Stimulated activated CD4-positive, alpha-beta T cell treated with anti-CD3 and anti-CD28 coated beads, Interleukin-15, amount 100 ng/mL, for 1 hour (primary cell): ENCODE data around the gene KLHDC10.
A peak's percentile ranks its signal among the peaks of the same experiment; 100 is the strongest.
"Not testable (repeated sequence)": the region's sequence is repeated elsewhere in the genome, so short reads cannot be mapped to it uniquely, and the experiment has no call there.

Experiments
- DNase-seq, 2 donors: peaks; one replicate each; pipeline ENCODE4 v3.0.0-alpha.2; 2020; ENCODE audit warnings: low read depth in 1 of 2, low spot score in 1 of 2

The KLHDC10 gene

DNA sequence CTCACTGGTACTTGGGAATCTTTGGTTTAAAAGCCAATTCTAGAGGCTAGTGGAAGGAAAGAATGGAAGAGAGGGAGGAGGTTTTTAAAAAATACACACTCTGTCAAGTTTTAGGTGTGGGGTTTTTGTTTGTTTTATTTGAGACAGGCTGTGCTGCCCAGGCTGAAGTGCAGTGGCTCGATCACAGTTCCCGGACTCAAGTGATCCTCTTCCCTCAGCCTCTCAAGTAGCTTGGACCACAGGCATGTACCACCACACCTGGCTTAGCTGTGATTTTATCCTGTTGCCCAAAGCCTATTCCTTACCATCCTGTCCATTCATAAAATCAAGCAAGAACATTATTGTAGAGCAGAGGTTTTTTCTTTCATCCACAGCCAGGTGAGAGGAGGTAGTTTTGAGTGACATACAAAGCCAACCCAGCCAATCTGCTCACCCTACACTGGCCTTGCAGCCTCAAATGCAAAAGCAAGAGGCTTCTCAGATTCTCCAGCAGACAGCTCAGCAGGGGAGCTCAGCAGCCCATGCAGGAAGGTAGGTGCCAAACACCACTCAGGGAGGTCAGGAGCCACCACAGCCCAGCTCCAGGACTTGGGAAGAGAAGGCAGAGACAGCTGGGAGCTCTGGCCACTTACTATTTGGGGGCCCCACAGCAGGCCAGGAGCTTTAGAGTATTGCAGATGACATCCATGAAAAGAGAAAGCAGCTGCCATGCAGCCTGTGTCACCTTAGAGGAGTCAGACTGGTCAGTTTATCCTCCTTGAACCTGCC, 69.0 kb downstream of the KLHDC10 start:
- DNase-seq: no peak

DNA sequence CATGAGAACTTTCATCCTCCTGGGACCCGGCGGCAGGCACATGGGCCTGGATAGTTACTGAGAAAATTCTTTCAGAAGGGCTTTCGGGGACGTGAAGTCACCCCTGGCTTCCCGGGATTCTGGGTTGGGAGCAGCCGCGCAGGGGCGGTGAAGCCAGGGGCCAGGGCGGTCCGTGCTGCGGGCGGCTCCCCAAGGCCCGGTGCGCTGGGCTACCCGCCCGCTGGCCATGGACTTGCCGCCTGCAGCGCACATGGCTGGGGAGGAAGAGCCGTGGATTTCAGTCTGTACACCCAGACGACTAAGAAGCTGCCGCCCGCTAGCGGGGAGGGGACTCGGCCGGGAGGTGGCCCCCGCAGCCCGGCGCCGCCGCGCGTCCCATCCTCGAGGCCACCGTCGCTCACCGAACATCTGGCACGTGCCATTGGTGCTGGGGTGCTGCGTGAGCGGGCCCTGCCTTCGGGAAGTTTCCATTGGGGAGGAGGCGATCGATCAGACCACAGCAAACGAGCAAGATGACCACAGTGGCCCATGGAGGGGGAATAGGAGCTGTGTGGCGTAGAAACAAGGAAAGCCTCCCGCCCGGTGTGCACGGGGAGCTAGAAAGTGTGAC, 70.3 kb downstream of the KLHDC10 start:
- no peak for DNase-seq

DNA sequence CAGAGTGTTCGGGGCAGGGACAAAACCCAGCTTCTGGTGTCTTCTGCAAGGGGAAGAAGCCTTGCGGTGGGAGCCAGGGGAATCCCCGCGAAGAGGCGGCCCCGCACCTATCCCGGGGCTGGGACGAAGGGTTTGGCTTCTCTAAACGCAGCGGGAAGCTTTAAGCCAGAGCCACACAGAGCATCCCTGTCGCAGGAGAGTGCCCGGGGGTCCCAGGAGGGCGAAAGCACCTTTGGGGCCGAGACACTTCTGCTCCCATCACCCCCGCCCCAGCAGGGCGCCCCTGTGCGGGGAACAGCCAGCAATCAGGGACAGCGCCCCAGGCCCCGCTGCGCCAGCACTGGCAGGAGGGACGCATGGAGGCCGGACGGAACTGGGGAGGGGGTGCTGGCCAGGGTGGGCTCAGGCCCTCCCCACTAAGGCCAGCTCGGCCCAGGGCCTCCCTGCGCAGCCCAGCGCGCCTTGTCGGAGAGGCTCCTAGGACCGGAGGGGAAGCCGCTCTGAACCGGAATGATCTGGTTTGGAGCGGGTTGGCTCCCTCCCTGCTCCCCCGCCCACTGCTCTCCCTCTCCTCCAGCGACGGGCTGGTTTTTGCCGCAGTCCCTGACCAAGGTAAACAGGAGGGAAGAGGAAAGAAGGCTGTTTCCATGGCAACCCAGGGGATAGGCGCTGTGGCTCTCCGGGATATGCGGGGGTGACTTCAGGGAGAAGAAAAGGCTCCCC, 71.0 kb downstream of the KLHDC10 start:
- peak in 1 of 2 donors; percentile 31 for DNase-seq

DNA sequence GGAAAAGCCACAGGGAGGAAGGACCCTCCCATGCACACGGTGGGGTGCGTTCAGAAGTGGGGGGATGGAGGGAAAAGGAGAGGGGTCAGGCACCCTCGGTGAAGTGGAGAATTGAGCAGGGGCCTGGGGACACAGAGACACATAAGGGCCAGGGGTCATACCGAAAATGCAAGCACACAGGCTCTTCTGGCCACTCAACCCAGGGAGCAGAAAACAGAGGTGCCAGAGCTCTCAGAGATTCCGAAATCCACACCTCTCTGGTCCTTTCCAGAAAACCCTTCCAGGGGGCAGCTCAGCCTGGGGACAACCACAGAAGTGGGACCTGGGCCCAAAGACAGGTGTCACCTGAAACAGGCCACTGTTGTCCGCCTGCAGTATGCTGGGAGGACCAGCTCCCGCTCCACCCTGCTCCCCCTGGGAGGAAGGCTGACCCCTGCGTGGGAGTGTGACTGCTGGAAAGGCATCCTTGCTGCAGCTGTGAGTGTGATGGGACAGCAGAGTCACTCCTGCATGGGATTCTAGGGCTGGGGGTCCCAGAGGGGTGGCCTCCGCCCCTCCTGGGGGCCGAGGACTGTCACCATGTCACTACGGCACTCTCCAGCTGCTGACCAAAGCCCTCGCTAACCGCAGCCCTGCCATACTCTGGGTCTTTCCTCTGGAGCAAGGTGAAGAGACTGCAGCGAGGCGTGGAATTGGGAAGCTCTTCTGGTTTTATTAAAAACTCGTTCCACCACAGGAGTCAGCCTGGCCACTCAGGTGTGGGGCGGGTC, 71.7 kb downstream of the KLHDC10 start:
- DNase-seq: no peak

DNA sequence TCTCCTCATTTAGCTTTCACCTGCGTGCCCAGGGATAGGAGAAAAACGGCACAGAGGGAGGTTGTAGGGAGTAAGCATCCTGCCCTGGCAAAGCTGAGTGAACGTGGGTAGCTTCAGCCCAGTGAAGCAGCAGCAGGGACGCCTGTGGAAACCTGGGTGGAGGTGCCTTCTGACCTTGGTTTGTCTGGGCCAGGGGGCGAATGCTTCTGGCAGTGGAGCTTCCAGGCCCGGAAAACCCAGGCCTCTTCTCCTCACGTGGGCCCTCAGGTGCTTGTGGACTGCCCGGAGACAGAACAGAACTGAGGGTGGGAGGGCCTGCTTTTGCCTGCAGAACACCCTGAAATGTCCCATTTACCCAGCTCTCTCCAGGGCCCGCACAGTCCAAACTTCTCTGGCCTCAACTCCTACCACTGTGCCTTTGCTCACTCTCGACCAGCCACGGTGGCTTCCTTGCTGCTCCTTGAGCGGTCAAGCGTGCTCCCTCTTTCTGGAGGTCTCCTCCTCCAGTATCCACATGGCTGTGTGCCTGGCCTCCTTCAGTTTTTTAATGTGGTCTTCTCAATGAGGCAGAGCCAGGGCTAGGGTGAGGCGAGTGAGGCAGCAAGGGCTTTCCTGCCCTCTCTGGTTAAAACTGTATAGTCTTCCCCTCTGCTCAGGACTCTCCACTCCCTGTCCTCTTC, 72.5 kb downstream of the KLHDC10 start:
- no peak for DNase-seq

DNA sequence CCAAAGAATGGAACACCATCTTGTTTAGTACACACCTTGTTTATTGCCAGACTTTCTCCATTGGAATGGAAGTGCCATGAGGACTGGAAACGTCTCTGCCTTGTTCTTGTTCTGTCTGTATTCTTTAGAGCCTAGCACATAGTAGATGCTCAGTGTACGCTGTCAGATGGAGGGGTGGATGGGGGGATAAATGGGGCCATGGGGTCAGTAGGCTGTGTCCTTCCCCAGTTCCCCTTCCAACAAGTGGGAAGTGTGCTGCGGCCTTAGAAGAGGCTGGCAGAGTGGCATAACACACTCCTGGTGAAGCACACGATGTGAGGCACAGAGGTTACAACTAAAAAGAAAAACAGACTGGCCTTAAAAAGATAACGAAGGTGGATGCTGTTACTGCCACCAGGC, 73.0 kb downstream of the KLHDC10 start:
- no peak for DNase-seq

DNA sequence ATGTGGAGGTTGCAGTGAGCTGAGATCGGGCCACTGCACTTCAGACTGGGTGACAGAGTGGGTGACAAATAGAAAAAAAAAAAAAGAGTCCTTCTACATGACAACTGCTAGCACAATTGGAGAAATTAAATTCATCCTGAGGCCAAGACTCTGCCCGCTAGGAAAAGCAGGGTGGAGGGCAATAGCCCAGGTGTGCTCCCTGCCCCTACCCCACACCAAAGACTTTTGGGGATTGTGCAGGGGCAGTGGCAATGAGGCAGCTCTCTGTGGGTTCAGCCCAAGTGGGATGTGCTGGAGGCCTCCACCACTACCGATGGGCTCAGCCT, 73.6 kb downstream of the KLHDC10 start:
- no peak for DNase-seq

DNA sequence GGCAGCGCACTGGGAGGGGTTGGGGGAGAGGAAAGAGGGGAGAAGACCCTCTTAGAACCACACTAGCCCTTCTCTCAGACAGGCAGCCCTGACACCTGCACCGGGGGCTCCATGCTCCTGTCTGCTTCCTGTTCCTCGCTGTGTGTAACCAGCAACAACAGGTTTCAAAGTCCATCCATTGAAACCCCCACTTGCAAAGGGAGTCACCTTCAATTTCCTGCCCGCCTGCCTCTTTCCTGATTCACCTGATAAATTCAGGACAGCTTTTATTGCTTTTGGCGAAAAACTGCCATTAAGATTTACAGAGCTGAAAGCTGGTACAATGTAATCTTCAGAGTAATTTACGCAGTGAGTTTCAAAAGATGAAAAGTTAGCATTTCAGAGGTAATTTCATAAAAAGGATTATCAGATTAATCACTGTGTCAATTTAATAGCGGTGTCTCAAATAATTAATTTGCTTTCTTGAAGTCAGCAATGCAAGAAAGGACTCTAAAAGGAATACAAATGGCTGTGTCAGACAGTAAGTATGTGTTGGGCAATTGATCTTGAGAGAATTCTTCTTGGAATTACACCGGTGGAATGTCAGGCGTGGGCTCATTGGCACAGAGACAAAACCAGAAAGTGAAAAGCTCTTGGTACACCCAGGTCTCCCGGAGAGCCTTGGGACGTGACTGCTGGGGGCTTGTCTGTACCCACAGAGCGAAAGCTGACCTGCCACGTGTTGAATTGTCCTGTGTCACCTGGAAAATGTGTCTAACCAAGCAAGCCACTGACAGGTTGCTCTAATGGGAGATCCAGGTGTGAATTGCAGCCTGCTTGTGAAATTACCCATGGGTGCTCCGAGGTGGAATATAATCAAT, 74.2 kb downstream of the KLHDC10 start:
- no peak for DNase-seq

DNA sequence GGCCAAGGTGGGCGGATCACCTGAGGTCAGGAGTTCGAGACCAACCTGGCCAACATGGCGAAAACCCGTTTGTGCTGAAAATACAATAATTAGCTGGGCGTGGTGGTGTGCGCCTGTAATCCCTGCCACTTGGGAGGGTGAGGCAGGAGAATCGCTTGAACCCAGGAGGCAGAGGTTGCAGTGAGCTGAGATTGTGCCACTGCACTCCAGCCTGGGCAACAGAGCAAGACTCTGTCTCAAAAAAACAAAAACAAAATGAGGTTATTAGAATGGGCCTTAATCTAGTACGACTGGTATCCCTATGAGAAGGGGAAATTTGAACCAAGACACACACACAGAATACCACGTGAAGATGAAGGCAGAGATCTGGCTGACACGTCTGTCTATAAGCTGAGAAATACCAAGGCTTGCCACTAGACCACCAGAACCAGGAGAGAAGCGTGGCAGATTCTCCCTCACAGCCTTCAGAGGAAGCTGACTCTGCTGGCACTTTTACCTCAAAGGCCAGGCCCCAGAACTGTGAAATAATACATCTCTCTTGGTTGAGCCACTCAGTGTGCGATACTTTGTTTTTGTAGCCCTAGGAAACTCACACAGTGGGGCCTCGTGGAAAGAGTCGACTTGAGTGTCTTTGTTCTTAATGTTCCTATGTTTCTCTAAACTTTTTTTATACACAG, 75.2 kb downstream of the KLHDC10 start:
- no peak for DNase-seq

DNA sequence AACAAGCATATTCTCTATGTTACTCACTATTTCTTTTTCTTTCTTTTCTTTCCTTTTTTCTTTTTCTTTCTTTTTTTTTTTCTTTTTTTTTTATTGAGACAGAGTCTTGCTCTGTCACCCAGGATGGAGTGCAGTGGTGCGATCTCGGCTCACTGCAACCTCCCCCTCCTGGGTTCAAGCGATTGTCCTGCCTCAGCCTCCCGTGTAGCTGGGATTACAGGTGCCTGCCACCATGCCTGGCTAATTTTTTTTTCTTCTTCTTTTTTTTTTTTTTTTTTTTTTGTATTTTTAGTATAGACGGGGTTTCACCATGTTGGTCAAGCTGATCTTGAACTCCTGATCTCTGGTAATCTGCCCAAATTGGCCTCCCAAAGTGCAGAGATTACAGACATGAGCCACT, 75.8 kb downstream of the KLHDC10 start:
- not testable (repeated sequence) for DNase-seq

DNA sequence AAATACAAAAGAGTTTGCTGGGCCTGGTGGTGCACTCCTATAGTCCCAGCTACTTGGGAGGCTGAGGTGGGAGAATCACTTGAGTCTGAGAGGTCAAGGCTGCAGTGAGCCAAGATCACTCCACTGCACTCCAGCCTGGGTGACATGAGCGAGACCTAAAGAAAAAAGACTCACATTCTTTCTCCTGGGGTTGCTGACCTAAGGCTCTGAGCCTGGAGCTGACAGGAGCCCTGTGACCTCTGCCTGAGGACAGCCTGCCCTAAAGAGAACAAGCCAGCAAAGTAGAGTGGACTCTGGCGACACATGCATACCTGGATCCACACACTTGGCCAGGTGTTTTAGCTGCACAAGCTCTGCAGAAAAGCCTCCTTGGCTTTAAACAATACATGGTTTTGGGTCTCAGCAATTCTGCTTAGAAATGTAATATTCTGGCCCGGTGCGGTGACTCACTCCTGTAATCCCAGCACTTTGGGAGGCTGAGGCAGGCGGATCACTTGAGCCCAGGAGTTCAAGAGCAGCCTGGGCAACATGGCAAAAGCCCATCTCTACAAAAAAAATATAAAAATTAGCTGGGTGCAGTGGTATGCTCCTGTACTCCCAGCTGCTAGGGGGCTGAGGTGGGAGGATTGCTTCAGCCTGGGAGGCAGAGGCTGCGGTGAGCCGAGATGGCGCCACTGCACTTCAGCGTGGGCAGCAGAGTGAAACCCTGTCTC, 76.5 kb downstream of the KLHDC10 start:
- DNase-seq: no peak

DNA sequence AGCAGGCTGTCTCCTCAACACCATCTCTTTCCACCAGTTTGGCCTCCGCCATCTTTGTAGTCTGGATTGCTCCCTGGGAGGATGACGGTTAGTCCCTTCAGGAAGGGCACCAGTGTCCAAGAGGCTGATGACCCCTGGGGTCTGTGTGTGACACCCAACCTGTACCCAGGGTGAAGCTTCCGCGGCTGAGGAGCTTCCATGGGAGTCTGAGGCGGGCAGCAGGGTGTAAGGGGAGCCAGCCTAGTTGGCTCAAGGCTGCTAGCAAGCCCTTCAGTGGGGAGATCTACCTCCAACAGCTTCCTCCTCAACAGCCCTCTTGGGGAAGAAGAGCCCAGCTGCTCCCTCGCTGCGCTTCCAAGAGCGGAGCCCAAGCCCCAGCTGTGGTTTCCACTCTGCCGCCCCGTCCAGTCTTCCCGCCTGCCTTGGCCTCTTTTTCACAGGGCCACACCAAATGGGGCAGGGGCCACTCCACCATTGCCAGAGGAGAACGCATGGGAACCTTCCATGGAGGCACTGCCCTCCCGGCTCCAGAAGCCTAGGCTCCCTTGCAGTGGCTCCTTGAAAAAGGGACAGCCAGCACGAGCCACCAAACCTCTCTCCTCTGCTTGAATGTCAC, 77.5 kb downstream of the KLHDC10 start:
- DNase-seq: no peak

DNA sequence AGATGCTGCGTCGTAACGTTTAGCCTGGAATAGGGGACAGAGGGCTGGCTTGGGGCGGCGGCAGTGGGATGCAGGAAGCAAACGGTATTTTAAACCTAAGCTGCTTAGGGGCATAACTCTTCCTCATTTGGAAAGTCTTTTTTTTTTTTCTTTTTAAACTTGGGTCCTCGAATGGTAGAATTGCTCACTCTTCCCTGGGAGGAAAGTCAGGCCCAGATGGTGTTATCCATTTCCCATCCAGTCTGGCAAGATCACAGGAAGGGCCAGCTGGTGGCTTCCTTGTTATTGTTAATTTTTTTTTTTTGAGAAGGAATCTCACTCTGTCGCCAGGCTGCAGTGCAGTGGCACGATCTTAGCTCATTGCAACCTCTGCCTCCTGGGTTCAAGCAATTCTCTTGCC, 78.2 kb downstream of the KLHDC10 start:
- DNase-seq: no peak

DNA sequence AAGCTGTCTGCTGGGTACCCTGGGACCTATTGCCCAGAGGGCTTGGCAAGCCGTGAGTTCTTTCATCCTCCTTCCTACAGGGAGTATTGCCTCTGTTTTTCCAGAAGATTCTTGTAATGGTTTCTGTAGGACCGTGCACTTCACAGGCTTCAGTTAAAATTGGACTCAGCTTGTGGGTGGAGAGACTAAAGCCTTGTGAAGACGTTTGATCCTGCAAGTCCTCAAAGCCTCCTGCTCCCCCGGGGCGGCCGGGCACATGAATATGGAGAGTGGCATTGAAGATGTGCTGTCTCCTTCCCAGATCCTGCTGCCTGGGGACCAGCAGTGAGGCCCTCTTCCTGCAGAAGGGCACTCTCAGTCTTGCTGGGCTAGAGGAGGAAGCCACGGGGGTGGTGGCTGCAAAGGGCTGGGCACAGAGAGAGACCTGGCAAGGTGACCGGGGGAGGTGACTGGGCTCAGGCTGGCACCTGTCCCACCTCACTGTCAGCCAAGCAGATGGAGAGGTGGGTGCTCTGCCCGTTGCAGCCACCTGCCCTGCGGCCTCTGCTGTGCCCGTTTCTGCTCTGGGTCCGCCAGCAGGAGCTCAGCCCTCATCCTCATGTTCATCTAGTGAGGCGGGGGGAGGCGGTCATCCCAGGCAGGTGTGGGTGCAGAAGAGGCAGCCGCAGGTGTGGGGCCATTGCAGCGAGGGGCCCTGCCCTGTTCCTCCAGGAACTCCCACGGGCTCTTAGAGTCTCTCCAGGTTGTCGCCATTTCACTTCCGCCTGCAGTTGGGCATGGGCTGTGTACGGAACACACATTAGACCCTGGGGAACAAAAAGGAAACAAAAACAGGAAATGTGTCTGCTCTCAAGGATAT, 79.2 kb downstream of the KLHDC10 start:
- no peak for DNase-seq

DNA sequence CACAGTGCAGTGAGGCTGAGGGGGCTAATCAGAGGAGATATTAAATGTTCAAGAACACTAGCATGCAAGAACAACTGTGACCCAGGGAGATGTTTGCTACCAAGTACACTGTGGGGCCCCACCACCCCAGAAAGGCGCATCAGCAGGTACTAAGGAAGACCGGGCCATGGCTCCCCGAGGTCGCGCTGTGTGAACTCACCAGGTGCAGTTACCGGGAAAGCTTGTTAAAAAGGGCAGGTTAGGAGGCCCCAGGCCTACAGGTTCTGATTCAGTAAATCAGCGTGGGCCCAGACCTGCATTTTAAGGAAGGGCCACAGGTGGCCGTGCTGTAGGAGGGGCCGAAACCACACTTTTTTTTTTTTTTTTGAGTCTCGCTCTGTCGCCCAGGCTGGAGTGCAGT, 80.3 kb downstream of the KLHDC10 start:
- no peak for DNase-seq

DNA sequence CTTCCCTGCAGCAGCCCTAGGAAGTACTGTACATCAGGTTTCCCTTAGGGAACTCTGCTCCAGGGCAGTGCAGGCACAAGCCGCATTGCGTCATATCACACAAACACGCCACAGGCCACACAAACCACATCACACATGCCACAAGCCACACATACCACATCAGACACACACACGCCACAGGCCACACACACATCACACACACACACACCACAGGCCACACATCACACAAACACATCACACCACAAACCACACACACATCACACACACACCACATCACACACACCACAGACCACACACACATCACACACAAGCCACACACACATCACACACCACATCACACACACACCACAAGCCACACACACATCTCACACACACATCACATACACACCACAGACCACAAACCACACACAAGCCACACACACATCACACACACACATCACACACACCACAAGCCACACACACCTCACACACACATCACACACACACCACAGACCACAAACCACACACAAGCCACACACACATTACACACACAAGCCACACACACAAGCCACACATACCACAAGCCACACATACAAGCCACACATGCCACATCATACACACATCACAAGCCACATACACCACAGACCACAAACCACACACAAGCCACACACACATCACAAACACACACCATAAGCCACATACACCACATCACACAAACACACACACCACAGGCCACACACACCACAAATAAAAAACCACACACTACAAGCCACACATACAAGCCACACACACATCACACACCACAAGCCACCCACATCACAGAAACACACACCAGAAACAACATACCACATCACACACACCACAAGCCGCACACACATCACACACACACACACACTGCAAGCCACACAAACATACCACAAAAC, 81.5 kb downstream of the KLHDC10 start:
- no peak for DNase-seq
